Esophagus squamous epithelium (tissue), 5 donors: ENCODE results near the gene UTP11. TPM values are rescaled to one million over a fixed set of nuclear protein-coding genes. Genes with fewer than 3 reads are reported as not detected.

Experiments
- DNase-seq: peaks from one replicate; lab custom pipeline; 2025; lab: John Stamatoyannopoulos, UW
- H3K27ac ChIP-seq, 4 donors: fragments of 200-600 bp; sonication (generic); one replicate each; pipeline ENCODE4 v1.5.1; 2016 to 2019; ENCODE audit warnings: mild to moderate bottlenecking in 1 of 4
- H3K27me3 ChIP-seq, 4 donors: fragments of 200-600 bp; sonication (generic); 1 replicate in 3 of 4; 2 replicates in 1 of 4; pipeline versions ENCODE4 v1.5.1 to v1.6.0; 2017 to 2021; ENCODE audit warnings: antibody characterized with exemption in 1 of 4
- H3K36me3 ChIP-seq, 3 donors: fragments of 200-600 bp; sonication (generic); one replicate each; pipeline ENCODE4 v1.5.1; 2016 to 2019
- H3K4me1 ChIP-seq, 3 donors: fragments of 200-600 bp; sonication (generic); one replicate each; pipeline ENCODE4 v1.5.1; 2017 to 2019
- H3K4me3 ChIP-seq, 4 donors: fragments of 200-600 bp; sonication (generic); 1 replicate in 3 of 4; 2 replicates in 1 of 4; pipeline ENCODE4 v1.5.1; 2016 to 2019; ENCODE audit warnings: mild to moderate bottlenecking in 2 of 4, moderate library complexity in 1 of 4
- H3K9me3 ChIP-seq, 3 donors: fragments of 200-600 bp; sonication (generic); one replicate each; pipeline ENCODE4 v1.5.1; 2016 to 2019
- POLR2A ChIP-seq, 4 donors: fragments of 450-650 bp; IDR thresholded peaks; one replicate each; pipeline ENCODE4 v1.6.1; 2017; ENCODE audit warnings: antibody characterized with exemption in 4 of 4, mild to moderate bottlenecking in 4 of 4, moderate library complexity in 3 of 4
- WGBS, 2 donors: methylation state at CpG; one replicate each; pipeline ENCODE4 v1.1.5; 2018; 5-methylcytosine and 5-hydroxymethylcytosine counted together
- intact Hi-C: fragments of 100-400 bp; cut with DNase I; formaldehyde crosslinking; loops from one replicate; pipeline ENCODE4 v1.15.0; 2022
- total RNA-seq, 4 donors: library from RNA; depleted of rRNA; stranded (reverse); fragments of >200 nt; gene quantifications; one replicate each; pipeline ENCODE4 v1.1.0, GENCODE V29; 2016
- TF ChIP-seq, protein P1 (sequence below), 6 experiments: fragments of 450-650 bp in 4 of 6; fragments of 200-600 bp in 2 of 6; sonication (generic) in 2 of 6; IDR thresholded peaks; one replicate each; pipeline ENCODE4 v1.5.1; 2016 to 2019; ENCODE audit warnings: antibody characterized with exemption in 6 of 6, mild to moderate bottlenecking in 4 of 6, moderate library complexity in 4 of 6
- donor health status: DM: yes; HTN: yes; CAD: no.

The UTP11 gene
- total RNA-seq, 4 donors from 2014 or later = 38.5 to 71.5 (median 54.5) TPM

DNA sequence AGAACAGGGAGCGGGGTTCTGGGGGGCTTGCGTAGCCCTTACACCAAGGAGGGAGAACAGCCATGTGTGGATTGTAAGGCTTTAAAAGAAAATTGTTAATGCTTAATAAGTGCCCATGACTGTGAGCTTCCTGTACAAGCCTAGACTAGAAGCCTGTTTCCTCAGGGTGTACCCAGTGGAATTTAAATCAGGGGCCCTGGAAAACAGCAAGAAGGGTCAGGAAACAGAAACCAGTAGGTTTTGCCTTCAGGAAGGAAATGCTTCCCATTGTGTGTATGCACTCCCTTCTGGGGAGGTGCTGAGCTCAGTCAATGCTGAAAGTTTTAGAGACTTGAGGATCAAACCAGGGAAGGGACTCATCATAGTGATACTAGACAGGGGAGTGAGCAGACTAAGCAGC lies 12.7 kb downstream of the UTP11 start:
- no peak for DNase-seq
- H3K27me3 ChIP-seq = no peaks in the 10 kb centered on the region
- H3K36me3 ChIP-seq = peaks cover 3 to 64% (median 33%) of the 10 kb centered on the region in 3 donors
- H3K9me3 ChIP-seq = no peaks in the 10 kb centered on the region
- H3K4me1 ChIP-seq = peaks cover 35 to 66% (median 47%) of the 10 kb centered on the region in 3 donors
- intact Hi-C loops = no loop called here
- WGBS, 2 donors = 29 to 40% methylated on average over 2 of the region's 2 CpGs
- TF ChIP-seq POLR2A (IDR thresholded peaks at IDR 0.05) = no peak
- TF ChIP-seq, protein P1, sequence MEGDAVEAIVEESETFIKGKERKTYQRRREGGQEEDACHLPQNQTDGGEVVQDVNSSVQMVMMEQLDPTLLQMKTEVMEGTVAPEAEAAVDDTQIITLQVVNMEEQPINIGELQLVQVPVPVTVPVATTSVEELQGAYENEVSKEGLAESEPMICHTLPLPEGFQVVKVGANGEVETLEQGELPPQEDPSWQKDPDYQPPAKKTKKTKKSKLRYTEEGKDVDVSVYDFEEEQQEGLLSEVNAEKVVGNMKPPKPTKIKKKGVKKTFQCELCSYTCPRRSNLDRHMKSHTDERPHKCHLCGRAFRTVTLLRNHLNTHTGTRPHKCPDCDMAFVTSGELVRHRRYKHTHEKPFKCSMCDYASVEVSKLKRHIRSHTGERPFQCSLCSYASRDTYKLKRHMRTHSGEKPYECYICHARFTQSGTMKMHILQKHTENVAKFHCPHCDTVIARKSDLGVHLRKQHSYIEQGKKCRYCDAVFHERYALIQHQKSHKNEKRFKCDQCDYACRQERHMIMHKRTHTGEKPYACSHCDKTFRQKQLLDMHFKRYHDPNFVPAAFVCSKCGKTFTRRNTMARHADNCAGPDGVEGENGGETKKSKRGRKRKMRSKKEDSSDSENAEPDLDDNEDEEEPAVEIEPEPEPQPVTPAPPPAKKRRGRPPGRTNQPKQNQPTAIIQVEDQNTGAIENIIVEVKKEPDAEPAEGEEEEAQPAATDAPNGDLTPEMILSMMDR (IDR thresholded peaks at IDR 0.05) = no peak
- H3K4me3 ChIP-seq = no peak overlapping the region
- peak overlapping the region; percentile 79 to 86 (median 84) for H3K27ac ChIP-seq

DNA sequence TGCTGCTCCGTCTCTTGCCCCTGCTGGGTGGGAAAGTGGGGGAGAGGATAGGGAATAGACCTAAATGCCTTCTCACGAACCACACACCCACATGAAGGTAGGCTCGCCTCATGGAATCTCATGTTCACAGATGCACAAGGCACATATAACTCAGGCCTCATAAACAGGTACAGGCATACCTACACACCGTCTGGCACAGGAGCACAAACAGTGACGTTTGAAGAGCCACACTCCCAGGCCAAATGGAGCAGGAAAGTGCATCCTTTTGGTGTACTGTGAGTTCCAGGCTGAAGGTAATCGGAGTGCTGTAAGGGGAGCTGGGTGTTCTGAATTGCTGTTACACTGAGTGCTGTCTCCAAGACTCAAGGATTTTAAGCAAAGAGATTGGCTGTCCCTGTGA lies 13.1 kb downstream of the UTP11 start:
- Histone ChIP-seq H3K27ac (peak overlapping the region; percentile 79 to 86 (median 84)), H3K36me3 (peaks cover 3 to 59% (median 33%) of the 10 kb centered on the region in 3 donors), H3K9me3 (no peaks in the 10 kb centered on the region), H3K27me3 (no peaks in the 10 kb centered on the region), H3K4me1 (peaks cover 39 to 67% (median 52%) of the 10 kb centered on the region in 3 donors), H3K4me3 (no peak overlapping the region)
- no peak for DNase-seq
- no peak for TF ChIP-seq POLR2A (IDR thresholded peaks at IDR 0.05)
- TF ChIP-seq, protein P1 (IDR thresholded peaks at IDR 0.05) = no peak
- WGBS, 2 donors = 41 to 47% methylated on average over 6 of the region's 6 CpGs
- intact Hi-C loops = no loop called here

DNA sequence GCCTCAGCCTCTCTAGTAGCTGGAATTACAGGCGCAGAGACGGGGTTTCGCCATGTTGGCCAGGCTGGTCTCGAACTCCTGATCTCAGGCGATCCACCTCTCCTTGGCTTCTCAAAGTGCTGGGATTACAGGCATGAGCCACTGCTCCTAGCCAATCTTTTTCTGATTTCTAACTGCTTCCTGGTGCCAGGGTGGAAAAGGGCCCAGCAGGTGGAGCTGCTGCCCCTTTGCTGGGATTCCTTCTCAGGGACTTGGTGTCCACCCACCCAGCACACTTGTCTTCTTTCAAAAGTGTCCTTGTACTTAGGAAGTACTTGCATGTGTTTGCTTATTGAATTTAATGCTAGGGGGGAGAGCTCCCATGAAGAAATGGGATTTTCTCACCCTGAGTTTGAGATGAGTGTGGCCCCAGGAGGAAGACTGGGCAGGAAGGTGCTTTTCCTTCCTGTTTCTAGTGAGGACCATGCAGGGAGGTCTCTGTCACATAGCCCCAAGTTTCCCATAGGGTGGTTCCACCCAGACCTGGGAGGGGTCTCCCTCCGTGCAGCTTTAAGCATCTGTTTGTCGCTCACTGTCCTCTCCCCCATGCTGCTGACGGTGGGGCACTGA lies 14.2 kb downstream of the UTP11 start:
- H3K27me3 ChIP-seq = no peaks in the 10 kb centered on the region
- no peak overlapping the region for H3K4me3 ChIP-seq
- no peak for TF ChIP-seq POLR2A (IDR thresholded peaks at IDR 0.05)
- TF ChIP-seq, protein P1 (IDR thresholded peaks at IDR 0.05) = peak; percentile 46 to 89 (median 76)
- peaks cover 3 to 49% (median 25%) of the 10 kb centered on the region in 3 donors for H3K36me3 ChIP-seq
- 32 to 46% methylated on average over 5 to 6 of the region's 8 CpGs for WGBS, 2 donors
- H3K27ac ChIP-seq = peak overlapping the region; percentile 79 to 86 (median 84)
- intact Hi-C loops = no loop called here
- peaks cover 45 to 72% (median 62%) of the 10 kb centered on the region in 3 donors for H3K4me1 ChIP-seq
- DNase-seq = no peak
- H3K9me3 ChIP-seq = no peaks in the 10 kb centered on the region

DNA sequence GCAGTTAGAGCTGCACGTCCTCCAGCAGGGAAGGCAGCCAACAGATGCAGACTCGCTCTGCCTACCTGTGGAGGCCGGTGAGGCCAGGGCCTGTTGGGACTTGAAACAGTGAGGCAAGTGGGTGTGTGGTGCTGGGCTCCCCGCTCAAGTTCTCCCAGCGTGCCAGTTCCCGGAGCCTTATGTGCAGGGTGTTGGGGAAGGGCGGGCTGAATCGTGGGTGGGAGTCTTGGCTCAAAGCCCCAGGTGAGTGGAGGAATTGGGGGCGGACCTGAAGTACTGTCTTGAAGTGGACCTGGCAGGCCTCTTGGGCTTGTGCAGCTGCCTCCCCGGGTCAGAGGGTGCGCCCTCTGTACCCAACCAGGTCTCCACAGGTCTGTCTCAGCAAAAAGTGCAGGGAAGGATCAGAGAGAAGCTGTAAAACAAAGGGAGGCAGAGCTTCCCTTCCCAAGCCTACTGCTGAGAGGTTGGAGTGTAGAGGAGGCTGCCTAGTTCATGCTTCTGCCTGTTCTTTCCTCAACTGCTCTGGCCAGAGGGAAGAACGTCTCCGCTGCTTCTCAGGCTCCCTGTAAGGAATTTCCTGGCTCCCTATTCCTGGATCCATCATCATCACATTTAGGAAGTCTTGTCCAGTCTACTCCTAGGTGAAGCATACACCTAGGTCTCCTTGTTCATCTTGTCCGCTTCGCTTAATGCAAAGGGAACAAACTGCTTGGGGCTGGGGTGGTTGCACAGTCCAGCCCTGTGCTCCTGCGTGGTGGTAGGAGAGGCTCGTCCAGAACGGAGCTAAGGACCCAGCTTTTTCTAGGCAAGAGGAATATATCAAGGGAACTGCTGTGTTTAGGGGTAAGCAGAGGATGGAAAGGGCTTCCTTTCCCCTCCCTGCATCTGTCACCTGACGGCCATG lies 14.9 kb downstream of the UTP11 start:
- H3K27ac ChIP-seq = peak overlapping the region; percentile 79 to 86 (median 84)
- H3K4me1 ChIP-seq = peaks cover 45 to 72% (median 62%) of the 10 kb centered on the region in 3 donors

More for the DNA sequence above, 14.9 kb downstream of the UTP11 start:
- intact Hi-C loops = no loop called here
- H3K4me3 ChIP-seq = peak overlapping the region in 3 of 4 donors; percentile 3 to 21 (median 3)
- peaks cover 3 to 42% (median 18%) of the 10 kb centered on the region in 3 donors for H3K36me3 ChIP-seq
- TF ChIP-seq, protein P1 (IDR thresholded peaks at IDR 0.05) = no peak
- no peak for TF ChIP-seq POLR2A (IDR thresholded peaks at IDR 0.05)
- WGBS, 2 donors = 27 to 44% methylated on average over 11 of the region's 19 CpGs
- H3K27me3 ChIP-seq = no peaks in the 10 kb centered on the region
- H3K9me3 ChIP-seq = no peaks in the 10 kb centered on the region
- no peak for DNase-seq
